ENCODE measurements around the gene CCNH.

- no peak for TF ChIP-seq CTCF (IDR thresholded peaks at IDR 0.05)
- no peak for TF ChIP-seq POLR2A (IDR thresholded peaks at IDR 0.05)
These were observed 21.7 kb upstream of the CCNH start for GRCh38 chr5:87434461-87434860.

Data from thyroid gland (tissue), 4 donors.